ENCODE measurements around the gene ADAMTS12.

DNA sequence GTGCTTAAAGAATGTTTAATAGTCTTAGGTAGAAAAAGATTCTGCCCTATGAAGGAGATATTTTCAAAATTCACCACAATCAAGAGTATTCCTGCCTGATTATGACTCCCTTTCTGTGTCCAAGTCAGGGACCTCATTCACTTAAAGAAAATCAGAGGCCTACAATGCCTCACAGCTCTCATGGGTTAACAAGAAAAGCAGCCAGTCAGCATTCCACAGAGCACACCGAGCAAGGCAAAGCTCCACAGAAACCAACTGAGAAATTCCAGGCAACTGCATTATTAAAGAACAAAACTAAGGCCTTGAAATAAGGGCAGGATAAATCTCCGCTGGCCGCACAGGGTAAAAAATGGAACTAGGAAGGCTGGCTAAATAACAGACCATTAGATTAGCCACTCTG is 289.9 kb downstream of the ADAMTS12 start:
- TF ChIP-seq POLR2A (IDR thresholded peaks at IDR 0.05; ENCODE audit: low read depth, low read length) (no peak), TAF1 (IDR thresholded peaks at IDR 0.05; ENCODE audit: low read depth, low read length) (no peak), POLR2AphosphoS5 (IDR thresholded peaks at IDR 0.05; ENCODE audit: low read depth, low read length) (no peak), POU2F2 (IDR thresholded peaks at IDR 0.05; ENCODE audit: low read depth, low read length) (no peak), PAX5 (IDR thresholded peaks at IDR 0.05; ENCODE audit: insufficient read depth, low read length, severe bottlenecking) (no peak)
